Activated CD4-positive, alpha-beta T cell treated with anti-CD3 and anti-CD28 coated beads, Interleukin-2, amount 50 U/mL, for 1 hour (primary cell): ENCODE results near the gene GPATCH4.
"Not testable (repeated sequence)": the region's sequence is repeated elsewhere in the genome, so short reads cannot be mapped to it uniquely, and the experiment has no call there.

ENCODE experiments used
- DNase-seq: peaks from one replicate; pipeline ENCODE4 v3.0.0-alpha.2; 2020

The GPATCH4 gene

GRCh38 chr1:156626079-156626438 lies 24.8 kb upstream of the GPATCH4 start:
- no peak for DNase-seq

GRCh38 chr1:156625436-156626078 lies 24.3 kb upstream of the GPATCH4 start:
- peak; percentile 72 for DNase-seq

GRCh38 chr1:156624814-156625435 lies 23.6 kb upstream of the GPATCH4 start:
- DNase-seq, result no peak

- DNase-seq, result peak; percentile 41
Observed at GRCh38 chr1:156623946-156624813, 22.9 kb upstream of the GPATCH4 start.

- DNase-seq, result no peak
Observed at GRCh38 chr1:156622581-156623297, 21.5 kb upstream of the GPATCH4 start.

- no peak for DNase-seq
Observed at GRCh38 chr1:156619582-156619955, 18.3 kb upstream of the GPATCH4 start.

GRCh38 chr1:156618853-156619581 lies 17.7 kb upstream of the GPATCH4 start, which contains the start of gene HAPLN2:
Gene HAPLN2 (plus strand): TSS chr1:156619415. CDS start chr1:156623491, 4,076 bp downstream.
- peak; percentile 24 for DNase-seq

GRCh38 chr1:156616463-156616862 lies 15.2 kb upstream of the GPATCH4 start:
- DNase-seq, result no peak

- no peak for DNase-seq
Observed at GRCh38 chr1:156615946-156616345, 14.7 kb upstream of the GPATCH4 start.

GRCh38 chr1:156612666-156613065 lies 11.4 kb upstream of the GPATCH4 start:
- no peak for DNase-seq

GRCh38 chr1:156610072-156610471 lies 8.8 kb upstream of the GPATCH4 start:
- not testable (repeated sequence) for DNase-seq

- peak; percentile 61 for DNase-seq
Observed at GRCh38 chr1:156608981-156609380, 7.7 kb upstream of the GPATCH4 start.

GRCh38 chr1:156608036-156608674 lies 6.9 kb upstream of the GPATCH4 start:
- DNase-seq, result peak; percentile 58

- not testable (repeated sequence) for DNase-seq
Observed at GRCh38 chr1:156607344-156607743, 6.1 kb upstream of the GPATCH4 start.

- no peak for DNase-seq
Observed at GRCh38 chr1:156602557-156602993, 1.3 kb upstream of the GPATCH4 start.

GRCh38 chr1:156601892-156602291 lies 613 bp upstream of the GPATCH4 start:
- DNase-seq, result no peak

GRCh38 chr1:156600733-156601121 lies 552 bp downstream of the GPATCH4 start:
- no peak for DNase-seq

- DNase-seq, result no peak
Observed at GRCh38 chr1:156599811-156600210, 1.5 kb downstream of the GPATCH4 start.

GRCh38 chr1:156598731-156599432 lies 2.4 kb downstream of the GPATCH4 start:
- DNase-seq, result no peak

- no peak for DNase-seq
Observed at GRCh38 chr1:156598125-156598524, 3.2 kb downstream of the GPATCH4 start.

- no peak for DNase-seq
Observed at GRCh38 chr1:156596426-156596825, 4.9 kb downstream of the GPATCH4 start.
